ENCODE results near the gene COMT.

COMT gene

DNA sequence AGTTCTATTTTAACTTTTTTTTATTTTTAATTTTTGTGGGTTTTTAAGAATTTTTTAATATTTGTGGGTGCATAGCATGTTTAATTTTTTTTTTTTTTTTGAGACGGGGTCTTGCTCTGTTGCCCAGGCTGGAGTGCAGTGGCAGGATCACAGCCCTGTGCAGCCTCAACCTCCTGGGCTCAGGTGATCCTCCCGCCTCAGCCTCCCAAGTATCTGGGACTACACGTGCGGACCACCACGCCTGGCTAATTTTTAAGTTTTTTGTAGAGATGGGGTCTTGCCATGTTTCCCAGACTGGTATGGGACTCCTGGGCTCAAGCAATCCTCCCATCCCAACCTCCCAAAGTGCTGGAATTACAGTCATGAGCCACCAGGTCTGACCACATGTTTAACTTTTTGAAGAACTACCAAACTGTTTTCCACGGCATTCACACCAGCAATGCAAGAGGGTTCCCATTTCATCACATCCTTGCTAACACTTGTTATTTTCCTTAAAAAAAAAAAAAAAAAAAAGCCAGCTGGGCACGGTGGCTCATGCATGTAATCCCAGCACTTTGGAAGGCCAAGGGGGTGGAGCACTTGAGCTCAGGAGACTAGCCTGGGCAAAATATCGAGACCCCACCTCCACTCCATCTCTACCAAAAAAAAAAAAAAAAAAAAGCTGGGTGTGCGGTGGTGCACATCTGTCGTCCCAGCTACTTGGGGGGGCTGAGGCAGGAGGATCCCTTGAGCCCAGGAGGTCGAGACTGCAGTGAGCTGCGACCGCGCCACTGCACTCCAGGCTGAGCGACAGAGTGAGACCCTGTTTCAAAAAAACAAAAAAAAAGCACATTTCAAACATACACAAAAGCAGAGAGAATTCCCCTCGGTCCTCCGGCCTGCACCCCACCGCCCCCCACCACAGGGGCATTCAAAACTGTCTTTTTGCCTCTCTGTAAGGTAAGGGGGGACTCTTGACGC lies 16.8 kb downstream of the COMT start:
- no peak for DNase-seq (ENCODE audit: low spot score)

DNA sequence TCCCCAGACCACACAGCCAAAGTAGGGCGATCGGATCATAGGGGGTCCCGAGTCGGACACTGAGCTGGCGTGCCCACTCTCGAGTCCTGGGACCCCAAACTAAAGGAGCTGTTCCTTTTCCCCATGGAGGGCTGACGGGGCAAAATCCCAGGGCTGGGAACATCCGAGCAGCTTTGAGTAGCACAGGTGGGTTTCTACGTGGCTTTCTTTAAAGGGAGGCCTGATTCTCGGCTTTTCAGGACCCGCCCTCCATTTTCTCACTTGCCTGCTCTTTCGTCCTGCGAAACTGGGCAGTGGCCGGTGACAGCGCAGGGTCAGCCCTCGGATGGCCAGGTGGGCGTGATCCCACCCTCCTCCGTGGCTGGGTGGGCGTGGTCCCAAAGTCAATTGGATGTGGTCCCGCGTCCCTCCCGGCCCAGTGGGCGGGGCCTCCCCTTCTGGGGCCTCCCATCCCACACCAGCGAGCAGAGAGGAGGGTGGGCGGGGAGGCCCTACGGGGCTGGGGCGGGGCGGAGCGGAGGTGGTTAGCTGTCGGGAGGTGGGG lies 17.5 kb downstream of the COMT start:
- no peak for DNase-seq (ENCODE audit: low spot score)

DNA sequence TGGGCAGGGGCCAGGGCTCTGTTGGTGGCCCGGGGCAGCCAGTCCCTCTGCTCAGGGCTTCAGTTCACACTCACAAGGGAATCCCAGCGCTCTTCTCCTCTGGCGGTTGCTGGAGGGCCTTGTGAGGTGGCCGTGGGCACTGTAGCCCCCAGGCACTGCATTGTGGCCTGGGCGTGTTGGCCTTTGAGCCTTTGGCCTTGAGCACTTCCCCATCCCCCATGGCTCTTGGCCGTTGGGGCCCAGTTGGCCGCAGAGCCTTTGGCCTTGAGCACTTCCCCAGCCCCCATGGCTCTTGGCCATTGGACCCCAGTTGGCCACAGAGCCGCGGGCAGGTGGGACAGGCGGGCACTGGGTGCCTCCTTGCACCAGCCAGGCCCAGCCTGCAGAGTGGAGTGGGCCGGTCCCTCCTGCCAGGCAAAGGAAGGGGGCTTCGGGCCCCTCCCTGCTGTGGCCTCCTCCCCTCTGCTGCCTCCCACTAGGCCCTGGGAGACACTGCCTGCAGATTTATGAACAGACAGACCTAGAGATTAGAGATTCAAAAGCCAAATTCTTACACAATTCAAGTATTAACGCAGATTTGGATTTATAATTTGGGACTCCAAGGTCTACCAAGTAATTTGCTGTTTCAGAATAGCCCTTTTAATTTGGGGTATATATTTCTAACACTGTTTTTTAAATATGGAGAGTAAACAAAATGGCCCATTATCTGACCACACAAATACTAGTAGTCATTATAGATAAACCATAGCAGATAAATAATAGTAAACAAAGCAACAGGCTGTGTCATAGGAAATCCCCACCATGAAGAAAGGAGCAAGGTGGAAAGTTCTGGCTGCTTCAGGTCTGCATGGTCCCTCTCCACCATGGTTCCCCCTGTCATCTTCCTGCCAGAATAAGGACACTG lies 18.3 kb downstream of the COMT start:
- no peak for DNase-seq (ENCODE audit: low spot score)

DNA sequence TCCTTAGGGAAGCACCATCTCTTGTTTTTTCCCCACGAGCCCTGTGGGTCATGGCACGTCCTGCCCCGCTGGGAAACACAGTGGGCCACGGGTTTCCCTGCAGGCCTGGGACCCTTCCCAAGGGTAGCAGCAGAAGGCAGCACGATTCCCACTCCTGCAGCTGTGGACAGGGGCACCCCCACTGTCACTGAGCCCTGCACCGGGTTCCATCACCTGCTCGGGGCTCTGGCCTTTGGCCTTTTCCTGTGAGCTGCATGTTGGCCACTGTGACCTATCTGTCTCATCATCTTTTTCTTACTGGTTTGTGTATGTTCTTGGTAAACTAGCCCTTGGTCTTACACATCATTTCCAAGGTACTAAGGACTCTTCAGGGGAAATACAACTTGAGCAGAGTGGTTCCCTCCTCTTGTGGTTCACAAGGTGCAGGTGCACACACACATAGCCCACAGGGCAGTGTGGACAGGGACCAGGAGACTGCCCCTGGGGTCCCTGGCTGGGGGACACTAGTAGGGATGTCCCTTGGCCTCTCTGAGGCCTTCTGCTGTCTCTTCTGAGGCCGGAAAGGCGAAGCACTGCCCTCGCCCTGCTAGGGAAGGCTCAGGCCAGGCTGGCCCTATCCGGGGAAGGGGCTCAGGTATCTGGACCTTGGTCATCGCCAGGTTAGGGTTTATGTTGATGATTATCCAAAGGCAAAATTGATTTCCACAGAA lies 19.1 kb downstream of the COMT start:
- no peak for DNase-seq (ENCODE audit: low spot score)

DNA sequence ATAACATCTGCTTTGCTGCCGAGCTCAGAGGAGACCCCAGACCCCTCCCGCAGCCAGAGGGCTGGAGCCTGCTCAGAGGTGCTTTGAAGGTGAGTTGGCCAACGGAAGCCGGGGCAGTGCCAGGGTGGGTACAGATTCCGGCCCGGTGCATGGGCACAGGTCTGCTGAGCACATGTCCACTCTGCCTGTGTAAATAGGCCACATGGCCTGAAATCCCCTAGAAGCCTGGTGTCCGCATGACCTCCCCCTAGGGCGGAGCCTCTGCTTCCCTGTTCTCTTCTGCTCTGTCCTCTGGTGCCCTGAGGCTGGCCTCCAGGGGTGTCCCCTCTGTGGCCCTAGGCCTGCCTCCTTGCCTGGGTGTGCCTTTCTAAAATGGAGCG lies 19.6 kb downstream of the COMT start:
- DNase-seq (ENCODE audit: low spot score), result no peak

DNA sequence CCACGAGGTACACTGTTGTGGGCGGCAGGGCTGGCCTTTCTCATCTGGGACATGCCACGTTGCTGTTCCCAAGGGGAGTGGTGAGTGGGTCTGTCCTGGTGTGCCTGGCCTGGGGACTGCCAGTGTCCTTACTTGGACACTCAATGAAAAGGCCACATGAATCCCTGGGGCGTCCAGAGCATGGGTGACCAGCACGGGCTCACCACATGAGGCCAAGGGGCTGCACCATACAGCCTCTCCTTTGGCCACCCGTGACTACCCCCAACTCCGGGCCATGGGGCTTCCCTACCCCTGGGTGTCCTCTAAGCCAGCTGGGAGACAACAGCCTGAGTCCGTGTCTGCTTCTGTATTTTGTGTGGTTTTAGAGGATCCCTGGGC lies 20.3 kb downstream of the COMT start:
- no peak for DNase-seq (ENCODE audit: low spot score)

DNA sequence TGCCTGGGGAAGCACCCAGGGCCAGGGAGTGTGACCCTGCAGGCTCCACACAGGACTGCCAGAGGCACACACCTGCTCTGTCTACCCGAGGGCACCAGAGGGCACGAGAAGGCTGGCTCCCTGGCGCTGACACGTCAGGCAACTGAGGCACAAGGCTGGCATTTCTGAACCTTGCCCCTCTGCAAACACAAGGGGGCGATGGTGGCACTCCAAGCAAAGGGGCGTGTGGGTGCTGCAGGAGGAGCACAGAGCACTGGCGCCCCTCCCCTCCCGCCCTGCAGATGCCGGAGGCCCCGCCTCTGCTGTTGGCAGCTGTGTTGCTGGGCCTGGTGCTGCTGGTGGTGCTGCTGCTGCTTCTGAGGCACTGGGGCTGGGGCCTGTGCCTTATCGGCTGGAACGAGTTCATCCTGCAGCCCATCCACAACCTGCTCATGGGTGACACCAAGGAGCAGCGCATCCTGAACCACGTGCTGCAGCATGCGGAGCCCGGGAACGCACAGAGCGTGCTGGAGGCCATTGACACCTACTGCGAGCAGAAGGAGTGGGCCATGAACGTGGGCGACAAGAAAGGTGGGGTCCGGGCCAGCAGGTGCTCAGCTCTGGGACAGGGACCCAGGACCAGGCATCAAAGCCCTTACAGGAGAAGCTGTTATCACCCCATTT lies 20.8 kb downstream of the COMT start:
- peak; percentile 90 for DNase-seq (ENCODE audit: low spot score)

DNA sequence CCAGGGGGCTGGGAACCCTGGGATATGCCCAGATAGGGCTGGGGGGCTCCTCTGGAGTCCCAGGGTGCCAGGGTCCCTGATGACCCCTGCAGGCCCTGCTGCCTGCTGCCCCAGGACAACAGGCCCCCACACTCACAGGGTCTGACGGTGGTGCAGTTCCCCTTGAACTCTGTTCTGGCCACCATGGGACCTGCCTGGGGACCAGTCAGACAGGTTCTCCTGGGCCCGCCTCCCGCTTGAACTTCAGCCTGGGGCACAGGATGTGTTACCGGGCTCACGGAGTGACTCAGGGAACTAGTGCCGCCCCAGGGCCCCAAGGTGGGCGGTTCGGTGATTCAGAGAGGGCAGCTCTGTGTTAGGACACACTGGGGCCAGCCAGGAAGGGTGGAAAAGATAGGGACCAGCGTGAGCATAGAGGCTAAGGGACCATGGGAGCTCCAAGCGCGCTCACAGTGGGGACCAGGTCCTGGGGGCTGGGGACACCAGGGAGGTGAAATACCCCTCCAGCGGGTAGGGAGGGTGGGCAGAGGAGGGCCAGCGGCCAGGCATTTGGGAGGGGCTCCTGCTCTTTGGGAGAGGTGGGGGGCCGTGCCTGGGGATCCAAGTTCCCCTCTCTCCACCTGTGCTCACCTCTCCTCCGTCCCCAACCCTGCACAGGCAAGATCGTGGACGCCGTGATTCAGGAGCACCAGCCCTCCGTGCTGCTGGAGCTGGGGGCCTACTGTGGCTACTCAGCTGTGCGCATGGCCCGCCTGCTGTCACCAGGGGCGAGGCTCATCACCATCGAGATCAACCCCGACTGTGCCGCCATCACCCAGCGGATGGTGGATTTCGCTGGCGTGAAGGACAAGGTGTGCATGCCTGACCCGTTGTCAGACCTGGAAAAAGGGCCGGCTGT lies 21.6 kb downstream of the COMT start:
- DNase-seq (ENCODE audit: low spot score), result no peak

DNA sequence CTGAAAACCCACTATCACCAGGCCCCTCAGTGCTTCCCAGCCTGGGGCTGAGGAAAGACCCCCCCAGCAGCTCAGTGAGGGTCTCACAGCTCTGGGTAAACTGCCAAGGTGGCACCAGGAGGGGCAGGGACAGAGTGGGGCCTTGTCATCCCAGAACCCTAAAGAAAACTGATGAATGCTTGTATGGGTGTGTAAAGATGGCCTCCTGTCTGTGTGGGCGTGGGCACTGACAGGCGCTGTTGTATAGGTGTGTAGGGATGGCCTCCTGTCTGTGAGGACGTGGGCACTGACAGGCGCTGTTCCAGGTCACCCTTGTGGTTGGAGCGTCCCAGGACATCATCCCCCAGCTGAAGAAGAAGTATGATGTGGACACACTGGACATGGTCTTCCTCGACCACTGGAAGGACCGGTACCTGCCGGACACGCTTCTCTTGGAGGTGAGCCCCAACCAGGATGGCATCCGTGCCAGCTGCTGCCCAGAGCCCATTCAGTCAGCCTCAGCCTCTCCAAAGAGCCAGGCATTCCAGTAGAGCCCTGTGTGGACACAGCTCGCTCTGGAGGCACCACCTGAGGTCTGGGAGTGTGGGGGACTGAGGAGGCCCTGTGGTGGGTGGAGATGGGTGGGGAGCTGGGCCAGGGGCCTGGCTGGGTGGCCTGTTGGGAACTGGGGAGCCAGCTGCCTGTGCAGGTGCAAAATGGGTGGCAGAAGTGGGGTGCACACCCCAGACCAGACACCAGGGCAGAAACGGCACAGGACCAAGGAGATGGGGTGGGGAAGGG lies 22.5 kb downstream of the COMT start:
- DNase-seq (ENCODE audit: low spot score), result no peak

DNA sequence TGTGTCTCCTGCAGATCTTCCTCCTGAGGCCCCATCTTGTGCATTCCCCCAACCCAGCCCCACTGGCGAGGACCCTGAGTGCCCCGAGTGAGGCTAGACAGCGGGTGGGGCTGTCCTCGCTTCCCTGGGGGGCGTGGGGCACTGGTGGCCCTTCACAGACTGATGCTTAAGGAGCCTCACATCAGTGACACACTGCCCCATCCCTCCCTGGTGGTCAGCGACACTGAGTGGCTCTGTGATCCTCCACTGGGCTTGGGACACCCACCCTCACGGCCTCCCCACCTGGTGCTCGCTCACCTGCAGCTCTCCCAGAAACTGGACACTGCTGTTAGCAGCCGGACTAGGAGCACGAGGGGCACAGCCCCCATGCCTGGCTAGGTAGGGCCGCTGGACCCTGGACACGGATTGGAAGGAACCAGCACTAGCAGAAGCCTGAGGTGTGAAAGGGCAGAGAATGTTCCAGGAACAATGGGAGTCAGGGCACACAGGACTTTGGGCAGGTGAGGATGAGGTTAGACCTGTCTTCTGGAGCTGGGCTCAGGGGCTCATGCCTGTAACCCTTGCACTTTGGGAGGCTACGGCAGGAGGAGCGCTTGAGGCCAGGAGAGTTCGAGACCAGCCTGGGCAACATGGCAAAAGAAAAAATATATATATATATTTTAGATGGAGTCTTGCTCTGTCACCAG lies 23.3 kb downstream of the COMT start:
- DNase-seq (ENCODE audit: low spot score), result no peak

DNA sequence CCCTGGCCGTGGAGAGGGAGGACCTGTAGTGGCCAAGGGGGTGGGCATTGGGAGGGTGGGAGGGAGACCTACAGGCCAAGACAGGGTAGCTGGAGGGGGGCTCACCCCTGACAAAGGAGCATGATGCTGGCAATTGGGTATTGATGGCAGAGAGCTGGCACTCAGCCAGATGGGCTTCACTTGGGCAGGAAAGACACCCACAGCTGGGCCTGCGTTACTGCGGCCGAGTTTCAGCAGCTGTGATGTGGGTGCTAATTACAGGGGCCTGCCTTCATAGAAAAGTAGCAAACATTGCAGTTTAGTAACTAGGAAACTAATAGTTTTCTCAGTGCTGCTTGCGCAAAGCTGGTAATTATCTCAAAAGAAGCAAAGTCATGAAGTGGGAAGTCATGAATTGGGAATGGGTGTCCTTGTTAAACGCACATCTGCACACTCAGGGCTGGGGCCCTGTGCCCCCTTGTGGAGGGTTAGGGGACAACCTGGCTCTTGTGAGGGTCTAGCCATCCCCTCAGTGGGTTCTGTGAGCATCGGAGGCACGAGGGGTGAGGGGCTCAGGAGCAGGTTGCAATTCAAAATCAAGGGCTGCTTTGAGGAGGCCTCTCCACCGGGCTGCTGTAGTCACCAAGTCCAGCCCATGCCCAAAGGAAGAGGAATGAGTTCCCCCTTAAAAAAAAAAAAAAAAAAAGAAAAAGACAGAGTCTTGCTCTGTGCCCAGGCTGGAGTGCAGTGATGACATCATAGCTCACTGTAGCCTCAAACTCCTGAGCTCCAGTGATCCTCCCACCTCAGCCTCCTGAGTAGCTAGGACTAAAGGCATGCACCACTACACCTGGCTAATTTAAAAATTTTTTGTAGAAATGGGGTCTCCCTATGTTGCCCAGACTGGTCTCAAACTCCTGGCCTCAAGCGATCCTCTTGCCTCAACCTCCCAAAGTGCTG lies 24.5 kb downstream of the COMT start:
- no peak for DNase-seq (ENCODE audit: low spot score)

DNA sequence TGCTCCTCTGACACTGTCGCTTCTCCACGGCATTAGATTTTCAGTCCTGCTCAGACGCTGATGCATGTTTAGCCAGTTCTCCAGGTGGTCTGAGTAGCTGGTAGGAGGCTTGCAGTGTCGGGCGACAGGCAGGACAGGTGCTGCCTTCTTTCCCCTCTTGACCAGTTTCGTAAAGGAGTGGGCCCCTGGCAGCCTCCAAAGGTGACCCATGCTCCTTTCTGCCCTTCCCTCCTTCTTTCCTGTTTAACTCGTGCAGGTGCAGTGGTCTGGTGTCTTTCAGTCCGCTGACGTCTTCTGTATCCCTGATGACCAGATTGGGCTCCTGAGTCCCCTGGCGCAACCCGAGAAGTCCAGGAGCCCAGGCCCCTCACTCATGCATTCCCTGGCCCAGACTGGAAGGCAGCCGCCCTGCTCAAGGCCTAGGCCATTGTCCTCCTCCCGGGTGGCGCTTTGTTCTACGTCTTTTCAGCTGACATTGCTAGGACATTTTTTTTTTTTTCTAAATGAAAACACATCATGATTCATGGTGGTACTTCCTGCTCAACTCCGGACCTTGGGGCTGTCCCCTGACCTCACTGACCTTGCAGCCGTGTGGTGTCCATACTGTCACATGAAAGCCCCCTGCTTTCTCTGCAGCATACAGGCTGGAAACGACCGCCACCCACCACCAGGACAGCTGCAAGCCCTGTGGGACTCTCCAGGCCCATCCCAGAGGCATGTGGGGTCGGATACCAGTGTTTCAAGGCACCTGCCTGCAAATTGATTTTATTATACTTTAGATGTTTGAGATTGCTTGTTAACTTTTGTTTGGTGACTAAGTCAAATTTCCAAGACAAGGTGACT lies 25.6 kb downstream of the COMT start:
- no peak for DNase-seq (ENCODE audit: low spot score)

DNA sequence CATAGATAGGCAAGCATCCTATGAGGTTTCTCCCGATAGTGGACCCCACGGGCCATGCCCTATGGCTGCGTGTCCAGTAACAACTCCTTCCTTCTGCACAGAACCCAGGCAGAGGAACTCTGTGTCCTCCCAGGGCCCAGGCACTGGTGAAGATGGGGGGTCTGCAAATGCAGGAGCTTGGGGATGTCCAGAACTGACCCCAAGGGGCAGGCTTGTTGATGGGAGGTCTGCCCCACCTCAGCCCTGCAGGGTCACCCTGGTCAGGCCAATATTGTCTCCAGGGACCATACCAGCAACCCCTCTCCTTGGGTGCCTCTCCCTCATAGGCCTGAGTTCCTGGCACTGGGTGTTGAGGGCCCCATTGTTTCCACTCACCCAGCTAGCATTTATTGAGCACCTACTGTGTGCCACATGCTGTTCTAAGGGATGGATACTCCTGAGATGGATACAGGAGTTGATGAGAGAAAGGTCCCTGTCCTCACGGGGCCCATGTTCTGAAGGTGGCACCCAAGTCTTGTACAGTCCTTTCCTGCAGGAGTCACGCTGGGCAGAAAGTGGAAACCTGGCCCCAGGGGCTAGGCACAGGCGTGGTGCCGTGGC lies 26.4 kb downstream of the COMT start:
- DNase-seq (ENCODE audit: low spot score), result no peak

DNA sequence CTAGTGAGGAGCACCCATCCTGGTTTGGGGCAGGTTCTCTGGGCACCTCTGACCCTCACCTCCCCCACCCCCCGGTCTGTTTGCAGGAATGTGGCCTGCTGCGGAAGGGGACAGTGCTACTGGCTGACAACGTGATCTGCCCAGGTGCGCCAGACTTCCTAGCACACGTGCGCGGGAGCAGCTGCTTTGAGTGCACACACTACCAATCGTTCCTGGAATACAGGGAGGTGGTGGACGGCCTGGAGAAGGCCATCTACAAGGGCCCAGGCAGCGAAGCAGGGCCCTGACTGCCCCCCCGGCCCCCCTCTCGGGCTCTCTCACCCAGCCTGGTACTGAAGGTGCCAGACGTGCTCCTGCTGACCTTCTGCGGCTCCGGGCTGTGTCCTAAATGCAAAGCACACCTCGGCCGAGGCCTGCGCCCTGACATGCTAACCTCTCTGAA lies 26.9 kb downstream of the COMT start:
- no peak for DNase-seq (ENCODE audit: low spot score)

DNA sequence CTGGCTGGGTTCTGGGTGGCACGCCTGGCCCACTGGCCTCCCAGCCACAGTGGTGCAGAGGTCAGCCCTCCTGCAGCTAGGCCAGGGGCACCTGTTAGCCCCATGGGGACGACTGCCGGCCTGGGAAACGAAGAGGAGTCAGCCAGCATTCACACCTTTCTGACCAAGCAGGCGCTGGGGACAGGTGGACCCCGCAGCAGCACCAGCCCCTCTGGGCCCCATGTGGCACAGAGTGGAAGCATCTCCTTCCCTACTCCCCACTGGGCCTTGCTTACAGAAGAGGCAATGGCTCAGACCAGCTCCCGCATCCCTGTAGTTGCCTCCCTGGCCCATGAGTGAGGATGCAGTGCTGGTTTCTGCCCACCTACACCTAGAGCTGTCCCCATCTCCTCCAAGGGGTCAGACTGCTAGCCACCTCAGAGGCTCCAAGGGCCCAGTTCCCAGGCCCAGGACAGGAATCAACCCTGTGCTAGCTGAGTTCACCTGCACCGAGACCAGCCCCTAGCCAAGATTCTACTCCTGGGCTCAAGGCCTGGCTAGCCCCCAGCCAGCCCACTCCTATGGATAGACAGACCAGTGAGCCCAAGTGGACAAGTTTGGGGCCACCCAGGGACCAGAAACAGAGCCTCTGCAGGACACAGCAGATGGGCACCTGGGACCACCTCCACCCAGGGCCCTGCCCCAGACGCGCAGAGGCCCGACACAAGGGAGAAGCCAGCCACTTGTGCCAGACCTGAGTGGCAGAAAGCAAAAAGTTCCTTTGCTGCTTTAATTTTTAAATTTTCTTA lies 27.8 kb downstream of the COMT start:
- no peak for DNase-seq (ENCODE audit: low spot score)

DNA sequence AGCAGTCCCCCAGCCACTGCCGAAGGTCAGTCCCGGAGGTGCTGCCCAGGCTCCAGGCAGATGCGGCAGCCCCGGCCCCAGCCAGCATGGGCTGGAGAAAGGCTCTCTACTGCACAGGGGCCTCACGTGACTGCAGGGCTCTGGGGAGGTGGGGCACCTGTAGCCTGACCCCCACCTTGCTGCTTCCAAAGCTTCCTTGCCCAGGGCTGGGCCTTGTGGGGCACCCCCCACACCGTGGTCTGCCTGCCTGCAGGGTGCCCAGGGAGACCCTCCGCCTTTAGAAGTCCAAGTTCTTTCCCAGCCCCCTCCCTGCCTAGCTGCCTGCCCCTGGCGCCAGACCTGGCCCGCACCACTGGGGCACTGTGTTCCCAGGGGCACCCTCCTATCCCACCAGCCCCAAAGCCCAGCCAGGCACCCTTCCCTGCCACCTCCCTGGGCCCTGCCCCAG lies 28.5 kb downstream of the COMT start:
- no peak for DNase-seq (ENCODE audit: low spot score)

All from D341Med (cell line).